NCI-H748 treated with DMSO at 0.1 percent for 48 hours (cell line): ENCODE measurements around the gene RAB4B.
"Not testable (repeated sequence)": the region's sequence is repeated elsewhere in the genome, so short reads cannot be mapped to it uniquely, and the experiment has no call there.

Source experiments
- DNase-seq: peaks from one replicate; lab custom pipeline; 2025; lab: John Stamatoyannopoulos, UW

RAB4B gene

DNA sequence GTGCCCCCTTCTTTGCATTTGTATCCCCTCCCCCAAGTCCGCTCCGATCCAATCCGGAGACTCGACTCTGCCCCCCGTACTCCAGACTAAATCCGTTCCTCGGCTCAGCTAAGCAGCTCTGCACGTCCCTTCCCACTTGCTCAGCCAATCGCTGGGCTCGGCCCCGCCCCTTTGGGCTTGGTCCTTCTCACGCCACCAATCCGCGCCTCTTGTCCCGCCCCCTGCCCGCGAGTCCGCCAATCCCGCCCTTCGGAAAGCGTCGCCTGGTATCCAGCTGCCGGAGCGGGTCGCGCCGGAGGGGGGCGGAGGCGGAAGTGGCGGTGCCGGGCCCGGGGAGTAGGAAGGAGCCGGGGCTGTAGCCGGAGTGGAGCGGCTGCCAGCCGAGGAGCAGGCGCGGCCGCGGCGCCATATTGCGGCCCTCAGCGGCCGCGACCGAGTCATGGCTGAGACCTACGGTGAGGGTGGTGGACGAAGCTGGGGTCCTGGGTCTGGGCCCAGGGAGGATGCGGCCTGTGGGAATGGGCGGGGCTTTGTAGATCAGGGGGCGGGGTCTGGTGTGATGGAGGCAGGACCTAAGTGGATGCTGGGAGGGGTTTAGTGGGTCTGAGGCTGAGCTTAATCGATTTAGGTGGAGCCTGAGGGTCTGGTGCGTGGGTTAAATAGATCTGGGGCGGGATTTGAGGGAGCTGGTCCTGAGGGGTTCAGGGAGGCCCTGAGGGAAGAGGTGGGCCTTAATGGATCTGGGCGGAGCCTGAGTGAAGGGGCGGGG, at the start of gene RAB4B:
Gene RAB4B, plus strand, starts transcription at position 311 of the 769 bp plus-strand sequence. Its CDS starts 129 bp downstream, at position 440.
- peak; percentile 99 for DNase-seq

DNA sequence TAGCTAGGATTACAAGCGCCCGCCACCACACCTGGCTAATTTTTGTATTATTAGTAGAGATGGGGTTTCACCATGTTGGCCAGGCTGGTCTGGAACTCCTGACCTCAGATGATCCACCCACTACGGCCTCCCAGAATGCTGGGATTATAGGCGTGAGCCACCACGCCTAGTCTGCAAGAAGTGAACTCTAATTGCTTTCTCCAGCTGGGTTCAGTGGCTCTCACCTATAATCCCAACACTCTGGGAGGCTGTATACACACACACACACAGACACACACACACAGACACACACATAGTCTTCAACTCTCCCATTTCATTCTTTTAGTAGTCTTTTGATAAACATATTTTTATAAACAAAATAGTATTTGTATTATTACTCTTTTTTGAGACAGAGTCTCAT, 48.0 kb upstream of the RAB4B start:
- not testable (repeated sequence) for DNase-seq

- not testable (repeated sequence) for DNase-seq
Observed at GRCh38 chr19:40732304-40732703, 45.7 kb upstream of the RAB4B start.

DNA sequence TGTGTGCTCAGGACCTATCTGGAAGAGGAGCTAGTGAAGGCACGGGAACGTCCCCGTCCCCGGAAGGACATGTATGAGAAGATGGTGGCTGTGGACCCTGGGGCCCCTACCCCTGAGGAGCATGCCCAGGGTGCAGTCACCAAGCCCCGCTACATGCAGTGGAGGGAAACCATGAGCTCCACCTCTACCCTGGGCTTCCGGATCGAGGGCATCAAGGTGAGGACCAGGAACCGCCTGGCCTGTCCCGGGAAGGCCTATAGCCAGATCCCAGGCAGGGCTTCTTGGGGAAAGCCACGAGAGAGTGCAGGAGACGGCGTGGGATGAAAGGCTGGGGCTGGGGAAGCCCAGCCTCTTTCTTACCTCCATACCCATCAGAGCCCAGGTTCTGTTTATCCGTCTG, 44.9 kb upstream of the RAB4B start:
- DNase-seq, result no peak

- DNase-seq, result no peak
Observed at GRCh38 chr19:40735013-40735771, 42.9 kb upstream of the RAB4B start.

- DNase-seq, result no peak
Observed at GRCh38 chr19:40736661-40737060, 41.4 kb upstream of the RAB4B start.

GRCh38 chr19:40737102-40737644, 40.9 kb upstream of the RAB4B start:
- no peak for DNase-seq

DNA sequence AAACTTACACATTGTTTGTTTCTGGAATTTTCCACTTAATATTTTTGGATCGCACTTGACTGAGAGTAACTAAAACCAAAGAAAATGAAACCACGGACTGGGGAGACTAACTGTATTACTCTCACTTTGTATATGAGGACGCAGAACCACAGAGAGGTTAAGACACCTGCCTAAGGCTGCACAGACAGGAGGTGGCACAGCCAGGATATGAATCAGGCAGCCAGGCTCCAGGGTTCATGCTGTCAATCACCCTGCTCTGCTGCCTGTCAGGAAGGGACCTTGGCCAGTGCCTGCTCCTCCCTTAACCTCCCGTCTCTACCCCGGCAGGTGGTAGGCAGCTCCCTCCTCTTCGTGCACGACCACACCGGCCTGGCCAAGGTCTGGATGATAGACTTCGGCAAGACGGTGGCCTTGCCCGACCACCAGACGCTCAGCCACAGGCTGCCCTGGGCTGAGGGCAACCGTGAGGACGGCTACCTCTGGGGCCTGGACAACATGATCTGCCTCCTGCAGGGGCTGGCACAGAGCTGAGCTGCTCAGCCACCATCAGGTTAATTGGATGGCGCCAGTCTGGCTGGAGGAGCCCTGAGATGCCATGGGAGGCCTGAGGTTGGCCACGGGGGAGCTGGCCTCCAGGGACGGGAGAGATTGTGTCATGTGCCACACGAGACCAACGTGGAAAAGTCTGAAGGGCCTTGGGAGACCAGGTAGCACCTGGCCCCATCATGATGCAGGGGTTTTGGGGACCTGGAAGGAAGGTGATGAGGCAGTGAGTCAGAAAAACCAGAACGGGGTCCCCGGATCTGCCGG, 38.8 kb upstream of the RAB4B start:
- DNase-seq, result no peak

DNA sequence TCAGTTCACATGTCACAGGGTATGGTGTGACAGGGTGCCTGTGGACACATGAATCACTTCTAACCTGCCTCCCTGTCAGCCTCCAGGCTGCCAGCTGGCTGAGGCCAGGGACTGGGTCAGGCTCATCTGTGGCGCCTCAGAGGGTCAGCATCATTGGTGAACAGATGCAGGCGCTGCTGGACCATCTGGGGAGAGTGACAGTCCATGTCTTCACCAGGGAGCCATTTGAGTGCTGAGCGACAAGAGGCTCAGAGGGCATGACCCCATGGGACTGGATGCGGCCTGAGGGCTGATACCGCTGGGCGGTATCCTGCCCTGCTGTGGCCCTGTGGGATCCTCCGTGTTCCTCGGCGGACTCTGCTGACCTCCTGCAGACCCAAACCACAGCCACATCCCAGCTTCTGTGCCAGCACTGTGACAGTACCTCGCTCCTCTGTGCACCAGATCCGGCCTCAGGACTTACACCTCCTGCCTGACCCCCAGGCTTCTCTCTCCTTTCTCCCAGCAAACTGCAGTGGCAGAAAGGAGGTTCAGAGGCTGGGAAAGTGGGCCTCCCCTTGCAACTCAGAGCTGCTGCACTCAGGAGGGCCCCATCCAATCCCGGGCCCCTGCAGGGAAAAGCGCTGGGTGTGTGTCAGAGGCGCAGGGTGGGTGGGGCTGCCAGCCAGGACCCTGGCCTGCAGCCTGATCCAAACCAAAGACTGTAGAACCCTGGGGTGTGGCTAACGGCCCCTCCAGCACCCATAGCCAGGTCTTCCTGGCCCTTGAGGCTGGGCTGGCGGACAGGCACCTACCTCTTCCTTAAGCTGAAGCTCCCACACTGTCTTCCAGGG, 38.0 kb upstream of the RAB4B start:
- DNase-seq, result no peak

DNA sequence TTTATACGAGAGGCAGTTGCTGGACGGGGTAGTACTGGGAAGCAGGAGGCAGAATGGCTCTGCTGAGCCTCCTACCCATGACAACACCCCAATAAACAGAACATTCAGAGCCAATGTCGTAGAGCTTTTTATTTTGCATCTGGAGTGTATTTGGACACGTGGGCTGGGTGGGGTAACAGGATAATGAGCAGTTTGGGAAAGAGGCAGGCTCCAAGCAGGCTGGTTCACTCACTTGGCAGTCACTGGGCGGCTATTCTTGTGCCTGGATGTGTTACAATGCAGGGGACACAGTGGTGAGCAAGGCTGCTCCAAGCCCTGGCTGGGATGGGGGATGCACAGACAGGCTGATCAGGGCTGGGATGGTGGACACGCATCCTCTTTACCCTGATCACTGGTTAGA, 37.3 kb upstream of the RAB4B start:
- no peak for DNase-seq

DNA sequence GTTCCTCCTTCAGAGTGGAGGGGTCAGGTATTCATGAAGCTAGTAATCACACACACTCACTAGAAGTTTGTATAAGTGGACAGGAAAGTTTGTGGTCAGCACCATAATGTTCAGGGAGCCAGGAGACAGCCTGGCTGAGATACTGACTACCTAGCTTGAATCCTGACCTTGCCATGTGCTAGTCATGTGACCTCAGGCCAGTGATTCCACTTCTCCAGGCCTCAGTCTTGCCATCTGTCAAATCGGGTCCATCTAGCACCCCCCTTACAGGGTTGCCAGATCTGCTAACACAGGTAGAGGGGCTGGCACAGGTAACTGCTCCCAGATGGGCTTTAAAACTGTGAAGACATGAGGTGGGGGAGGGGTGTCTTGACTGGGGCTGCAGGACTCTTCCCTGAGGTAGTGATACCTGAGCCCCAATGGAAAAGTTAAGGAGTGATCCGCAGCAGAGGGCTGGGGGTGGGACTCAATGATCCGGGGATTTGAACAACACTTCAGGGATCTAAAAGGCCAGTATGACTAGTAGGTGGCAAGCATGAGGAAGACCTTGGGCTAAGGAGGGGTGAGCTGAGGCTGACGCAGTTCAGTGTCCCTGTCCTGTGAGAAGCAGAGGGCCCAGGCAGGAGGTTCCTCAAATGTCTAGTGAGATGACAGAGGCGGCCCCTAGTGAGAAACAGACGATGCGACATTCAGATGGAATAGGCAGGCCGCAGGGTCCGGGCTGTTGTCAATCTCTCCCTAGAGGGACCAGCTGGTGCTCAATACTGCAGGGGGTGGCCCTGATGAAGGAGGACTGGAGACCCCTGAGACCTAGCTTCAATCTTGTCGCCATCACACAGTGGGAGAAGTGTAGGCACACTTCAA, 36.3 kb upstream of the RAB4B start:
- no peak for DNase-seq

DNA sequence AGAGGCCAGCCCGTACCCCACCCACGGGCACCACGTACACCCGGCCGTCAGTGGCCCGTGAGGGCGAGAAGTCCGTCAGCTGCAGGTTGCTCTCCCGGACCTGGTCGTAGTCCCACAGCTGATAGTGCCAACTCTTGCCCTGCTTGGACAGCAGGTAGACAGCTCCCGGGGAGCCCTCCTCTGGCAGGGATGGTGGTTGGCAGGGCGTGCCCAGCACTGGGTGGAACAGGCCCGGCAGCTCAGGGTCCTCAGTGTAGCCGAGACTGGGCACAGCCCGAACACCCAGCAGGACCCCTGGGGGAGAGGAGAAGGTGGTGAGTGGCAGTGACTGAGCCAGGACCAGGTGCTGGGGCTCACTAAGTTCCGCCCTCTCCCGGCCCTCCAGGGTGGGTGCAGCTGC, 35.6 kb upstream of the RAB4B start:
- no peak for DNase-seq

DNA sequence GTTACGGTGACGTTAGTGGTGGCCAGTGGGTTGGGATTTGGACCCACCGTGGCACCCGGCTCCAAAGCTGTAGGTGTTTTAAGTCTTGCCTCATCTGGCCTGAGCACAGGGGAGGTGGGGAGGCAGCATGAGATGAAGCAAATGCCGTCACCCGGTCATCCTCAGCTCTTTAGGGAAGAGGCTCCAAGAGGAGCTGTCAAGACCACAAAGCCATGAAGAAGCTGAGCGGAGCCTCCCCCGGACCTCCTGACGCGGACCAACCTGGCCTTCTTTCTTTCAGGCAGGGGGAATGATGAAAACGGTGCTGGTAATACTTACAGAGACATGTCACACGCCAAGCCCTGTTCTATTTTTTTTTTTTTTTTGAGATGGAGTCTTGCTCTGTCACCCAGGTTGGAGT, 35.2 kb upstream of the RAB4B start:
- no peak for DNase-seq

GRCh38 chr19:40743926-40744325, 34.1 kb upstream of the RAB4B start:
- no peak for DNase-seq

DNA sequence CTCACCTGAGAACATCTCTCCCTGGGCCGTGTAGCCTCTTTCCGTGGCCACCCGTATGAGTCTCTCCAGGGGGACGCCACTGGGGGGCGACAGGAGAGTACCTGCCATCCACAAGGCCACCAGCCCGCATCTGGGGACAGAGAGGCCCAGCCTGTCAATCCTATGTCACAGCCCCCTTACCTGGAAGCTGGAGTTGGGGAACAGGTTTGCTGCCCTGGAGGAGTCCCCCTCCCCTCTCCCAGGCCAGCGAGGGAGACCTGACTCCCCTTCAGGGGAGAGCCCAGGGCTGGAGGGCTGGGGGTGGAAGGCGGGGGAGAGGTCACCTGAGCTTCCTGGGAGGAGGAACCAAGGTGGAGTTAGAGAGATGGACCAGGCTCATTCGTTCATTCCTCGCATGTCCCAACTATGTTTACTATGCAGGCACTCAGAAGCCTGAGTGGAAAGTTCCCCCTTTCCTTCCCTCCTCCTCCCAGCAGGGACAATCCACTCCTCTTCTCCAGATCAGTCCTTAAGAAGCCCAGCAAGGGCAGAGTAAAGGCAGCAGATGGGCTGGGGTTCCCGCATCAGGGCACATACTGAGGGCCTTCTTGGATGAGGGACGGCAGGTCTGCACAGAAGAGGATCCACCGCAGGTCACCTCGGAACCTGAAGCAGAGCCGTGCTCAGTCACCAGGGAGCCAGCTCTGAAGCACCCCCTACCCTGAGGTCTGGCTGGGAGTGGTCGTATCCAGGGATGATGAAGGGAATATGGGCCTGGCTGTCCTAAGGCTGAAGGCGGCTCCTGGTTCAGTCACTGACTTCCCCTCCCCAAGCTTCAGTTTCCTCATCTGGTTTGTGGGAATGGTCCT, 33.3 kb upstream of the RAB4B start:
- DNase-seq, result no peak

DNA sequence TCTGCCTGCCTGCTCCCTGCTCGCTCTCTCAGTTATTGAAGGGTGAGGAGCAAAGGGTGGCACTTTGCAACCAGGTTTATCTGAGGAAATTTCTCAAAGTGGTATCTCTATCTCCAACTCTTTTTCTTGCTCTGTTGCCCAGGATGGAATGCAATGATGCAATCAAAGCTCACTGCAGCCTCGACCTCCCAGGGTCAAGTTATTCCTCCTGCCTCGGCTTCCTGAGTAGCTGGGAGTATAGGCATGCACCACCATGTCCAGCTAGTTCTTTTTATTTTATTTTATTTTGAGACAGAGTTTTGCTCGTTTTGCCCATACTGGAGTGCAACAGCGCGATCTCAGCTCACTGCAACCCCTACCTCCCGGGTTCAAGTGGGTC, 32.7 kb upstream of the RAB4B start:
- no peak for DNase-seq

GRCh38 chr19:40747536-40747935, 30.5 kb upstream of the RAB4B start:
- DNase-seq, result no peak

DNA sequence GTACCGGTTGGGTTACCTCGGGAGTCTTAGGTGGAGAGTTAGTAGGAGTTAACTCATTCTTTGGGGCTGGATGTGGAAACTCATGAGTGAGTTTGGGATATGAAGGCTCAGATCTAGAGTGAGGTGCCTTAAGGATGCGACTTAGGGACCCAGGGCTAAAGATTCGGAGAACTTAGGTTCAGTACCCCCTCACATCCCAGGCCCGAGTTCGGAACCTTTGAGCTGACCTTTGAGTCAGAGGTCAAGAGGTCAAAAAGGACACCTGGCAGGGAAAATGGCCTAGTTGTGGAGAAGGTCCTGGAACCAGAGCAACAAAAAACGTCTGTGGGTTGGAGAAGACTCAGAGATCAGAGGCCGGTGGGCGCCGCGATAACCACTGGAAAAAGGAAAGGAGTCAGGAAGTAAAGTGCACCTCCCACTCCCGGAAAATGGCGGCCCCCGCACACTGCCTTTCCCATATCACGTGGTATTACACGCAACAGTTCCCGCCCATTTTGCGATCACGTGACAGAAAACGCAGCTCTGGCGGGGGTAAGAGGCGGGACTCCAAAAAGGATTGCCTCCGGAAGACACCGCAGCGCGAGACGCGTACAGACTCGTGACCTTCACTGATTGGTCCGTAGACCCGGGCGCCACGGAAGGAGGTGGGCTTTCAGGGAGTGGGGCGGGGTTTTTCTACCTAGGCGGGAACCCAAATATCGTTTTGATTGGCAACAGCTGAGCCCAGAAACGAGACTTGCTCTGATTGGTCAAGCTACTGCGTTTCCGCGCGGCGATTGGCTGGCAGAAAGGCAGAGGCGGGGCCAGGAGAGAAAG, 27.8 kb upstream of the RAB4B start, which contains the start of gene ACTMAP:
Gene ACTMAP, minus strand, starts transcription at position 420 of the 816 bp plus-strand sequence. CDS start 674 bp downstream, outside the sequence.
- DNase-seq, result peak; percentile 99
